B cell (primary cell): ENCODE data around the gene AHNAK. TPM values are rescaled to one million over a fixed set of nuclear protein-coding genes. Genes with fewer than 3 reads are reported as not detected.

Experiments
- ATAC-seq: fragments of 200-7000 bp; cut with Tn5 transposase; one replicate; pipeline ENCODE4 v1.10.0; 2021; ENCODE audit warnings: low read depth, mild to moderate bottlenecking, moderate number of reproducible peaks, moderate library complexity
- CTCF ChIA-PET: fragments of 350-600 bp; sonication (Branson Sonifier 250); formaldehyde crosslinking; loops from one replicate; lab custom pipeline; 2021; ENCODE audit warnings: antibody characterized with exemption, inconsistent platforms; lab: Charles Lee
- POLR2A ChIA-PET: fragments of 350-600 bp; sonication (Branson Sonifier 250); formaldehyde crosslinking; loops from one replicate; lab custom pipeline; 2021; ENCODE audit warnings: antibody characterized with exemption; lab: Charles Lee
- DNase-seq: peaks from one replicate; pipeline ENCODE4 v3.0.0; 2013
- H2AFZ ChIP-seq: 2 replicates; pipeline ENCODE4 v1.6.1; 2012; ENCODE audit warnings: mild to moderate bottlenecking, low read depth, low read length; ENCODE audit not compliant: insufficient read depth, poor library complexity, severe bottlenecking
- H3K27ac ChIP-seq, 2 donors: 1 replicate in 1 of 2; 2 replicates in 1 of 2; pipeline ENCODE4 v1.5.1; 2012 to 2013; ENCODE audit warnings: low read length in 2 of 2, mild to moderate bottlenecking in 2 of 2, moderate library complexity in 1 of 2
- H3K27me3 ChIP-seq, 4 experiments: fragments of 200-600 bp in 1 of 4; sonication (generic) in 1 of 4; replicated peaks in 1 of 4; 1 replicate in 2 of 4; 2 replicates in 2 of 4; pipeline versions ENCODE4 v1.6.1 to v1.7.0; 2013 to 2016; ENCODE audit warnings: low read length in 3 of 4, mild to moderate bottlenecking in 2 of 4, mixed read lengths in 1 of 4, moderate library complexity in 1 of 4; ENCODE audit not compliant: insufficient read depth in 4 of 4, control insufficient read depth in 3 of 4; ENCODE audit errors: control extremely low read depth in 1 of 4
- H3K36me3 ChIP-seq, 2 experiments: replicated peaks in 1 of 2; 1 replicate in 1 of 2; 2 replicates in 1 of 2; pipeline versions ENCODE4 v1.6.1 to v1.7.1; 2013; ENCODE audit warnings: low read length in 1 of 2; ENCODE audit not compliant: insufficient read depth in 2 of 2, control insufficient read depth in 1 of 2; ENCODE audit errors: control extremely low read depth in 1 of 2, extremely low read depth in 1 of 2
- H3K4me1 ChIP-seq, 2 donors: fragments of 200-600 bp in 1 of 2; sonication (generic) in 1 of 2; 1 replicate in 1 of 2; 2 replicates in 1 of 2; pipeline versions ENCODE4 v1.5.1 to v1.6.1; 2013 to 2017; ENCODE audit warnings: low read length in 2 of 2; ENCODE audit not compliant: control insufficient read depth in 2 of 2, insufficient read depth in 2 of 2
- H3K4me2 ChIP-seq: replicated peaks from 2 replicates; pipeline ENCODE3; 2012; ENCODE audit warnings: mild to moderate bottlenecking, low read depth, low read length; ENCODE audit not compliant: poor library complexity, severe bottlenecking
- H3K4me3 ChIP-seq, 5 experiments: fragments of 200-600 bp in 1 of 5; sonication (generic) in 1 of 5; 1 replicate in 3 of 5; 2 replicates in 2 of 5; pipeline versions ENCODE4 v1.5.1 to v1.7.0; 2011 to 2016; ENCODE audit warnings: low read length in 4 of 5, mild to moderate bottlenecking in 4 of 5, low read depth in 2 of 5, control low read depth in 1 of 5, moderate library complexity in 1 of 5; ENCODE audit not compliant: insufficient read depth in 1 of 5; ENCODE audit errors: control extremely low read depth in 1 of 5, extremely low read depth in 1 of 5
- H3K79me2 ChIP-seq: fragments of 200-600 bp; sonication (generic); one replicate; pipeline ENCODE4 v1.6.0; 2016; ENCODE audit warnings: low read length; ENCODE audit not compliant: control insufficient read depth, insufficient read depth
- H3K9ac ChIP-seq: fragments of 200-600 bp; sonication (generic); 2 replicates; pipeline ENCODE4 v1.6.1; 2017; ENCODE audit warnings: mild to moderate bottlenecking, low read length, moderate library complexity
- H3K9me3 ChIP-seq, 3 donors: one replicate each; pipeline versions ENCODE4 v1.6.1 to v1.7.1; 2013; ENCODE audit warnings: low read length in 2 of 3; ENCODE audit not compliant: control insufficient read depth in 2 of 3, insufficient read depth in 1 of 3; ENCODE audit errors: control extremely low read depth in 1 of 3
- H4K20me1 ChIP-seq: 2 replicates; pipeline ENCODE4 v1.6.0; 2012; ENCODE audit warnings: mild to moderate bottlenecking, low read length; ENCODE audit not compliant: insufficient read depth, control insufficient read depth, poor library complexity, severe bottlenecking
- H3K27ac Mint-ChIP-seq: one replicate; pipeline ENCODE4 v1.8.0; 2021; ENCODE audit warnings: mixed read lengths
- H3K27me3 Mint-ChIP-seq: one replicate; pipeline ENCODE4 v1.8.0; 2021; ENCODE audit warnings: mixed read lengths
- H3K4me1 Mint-ChIP-seq: one replicate; pipeline ENCODE4 v1.8.0; 2021; ENCODE audit warnings: mixed read lengths
- H3K4me3 Mint-ChIP-seq: one replicate; pipeline ENCODE4 v1.8.0; 2021; ENCODE audit warnings: mixed read lengths
- H3K9me3 Mint-ChIP-seq: one replicate; pipeline ENCODE4 v1.8.0; 2022; ENCODE audit warnings: mixed read lengths; ENCODE audit not compliant: insufficient read depth
- CTCF ChIP-seq: fragments of 200-600 bp; IDR thresholded peaks from one replicate; pipeline ENCODE4 v1.8.0; 2022; ENCODE audit warnings: antibody characterized with exemption, mild to moderate bottlenecking
- EZH2 ChIP-seq: IDR thresholded peaks from 2 replicates; pipeline ENCODE4 v1.6.1; 2012; ENCODE audit warnings: borderline replicate concordance, low read depth, mild to moderate bottlenecking, moderate library complexity, low read length; ENCODE audit not compliant: insufficient read depth, poor library complexity, severe bottlenecking
- whole genome bisulfite sequencing: methylation state at CpG from one replicate; pipeline ENCODE4 v1.1.5; 2013; ENCODE audit warnings: missing lambda C conversion rate; ENCODE audit not compliant: insufficient coverage; 5-methylcytosine and 5-hydroxymethylcytosine counted together
- intact Hi-C: fragments of 100-400 bp; cut with micrococcal nuclease; formaldehyde crosslinking; loops from one replicate; pipeline ENCODE4 v1.10.0; 2022
- polyA plus RNA-seq: library from polyadenylated mRNA; depleted of rRNA; stranded (reverse); fragments of >200 nt; gene quantifications from 2 replicates; pipeline ENCODE4 v1.2.3, GENCODE V29; 2012
- total RNA-seq, 2 donors: library from RNA; stranded (reverse); fragments of 120-200 nt in 1 of 2; gene quantifications; 1 replicate in 1 of 2; 2 replicates in 1 of 2; pipeline versions ENCODE4 v1.2.3 to v1.2.4, GENCODE V29; 2013 to 2022

AHNAK gene
- total and polyA plus RNA-seq, 2 donors (not counting 1 experiment from before 2014, with no cell fraction given), result 63.7 to 229 TPM

GRCh38 chr11:62400281-62400680, 146.3 kb downstream of the AHNAK start:
- Histone ChIP-seq H3K9me3 (no peaks in the 10 kb centered on the region), H3K27me3 (peaks cover 0 to 8% (median 0%) of the 10 kb centered on the region in 4 experiments), H4K20me1 (no peaks in the 10 kb centered on the region), H2AFZ (no peak overlapping the region), H3K4me2 (no peak overlapping the region), H3K9ac (no peak overlapping the region), H3K4me1 (peaks cover 9 to 11% of the 10 kb centered on the region in 2 donors), H3K79me2 (no peaks in the 10 kb centered on the region), H3K36me3 (no peaks in the 10 kb centered on the region), H3K27ac (no peak overlapping the region), H3K4me3 (no peak overlapping the region)
- CTCF ChIA-PET, result interaction anchor here (1.0 to 1.5 kb wide), 3 partner anchors 10 to 143 kb away, joined by 3 to 4 read pairs (median 3); no protein-coding TSS in a partner anchor
- TF ChIP-seq EZH2 (no peak), CTCF (no peak)
- ATAC-seq, result no peak
- no peaks in the 10 kb centered on the region for H3K9me3 Mint-ChIP-seq
- intact Hi-C loops, result no loop called here
- H3K4me1 Mint-ChIP-seq, result peaks cover 9% of the 10 kb centered on the region
- peaks cover 18% of the 10 kb centered on the region for H3K27me3 Mint-ChIP-seq
- 97% methylated on average over 4 of the region's 6 CpGs for WGBS
- no peak overlapping the region for H3K4me3 Mint-ChIP-seq
- H3K27ac Mint-ChIP-seq, result no peak overlapping the region
- POLR2A ChIA-PET, result no interaction called here
- no peak for DNase-seq

DNA sequence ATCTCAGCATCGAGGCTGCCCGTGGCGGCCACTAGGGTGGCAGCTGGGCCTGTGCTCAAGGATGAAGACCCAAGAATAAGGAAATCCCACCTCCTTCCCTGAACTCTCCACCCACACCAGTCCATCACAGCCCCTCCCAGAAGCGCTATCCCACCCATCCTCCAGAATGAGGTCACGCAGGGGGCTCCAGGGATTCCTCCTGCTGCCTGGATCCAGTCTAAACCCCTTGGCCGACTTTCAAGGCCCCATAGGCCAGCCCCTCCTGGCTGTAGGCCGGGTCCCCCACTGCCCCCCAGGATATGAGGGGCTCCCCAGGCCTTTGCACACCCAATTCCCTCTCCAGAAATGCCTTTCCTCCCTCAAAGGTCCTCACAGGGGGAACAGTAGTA, 146.7 kb downstream of the AHNAK start:
- Mint-ChIP-seq H3K27me3 (peaks cover 15% of the 10 kb centered on the region), H3K27ac (no peak overlapping the region), H3K4me3 (no peak overlapping the region), H3K9me3 (no peaks in the 10 kb centered on the region), H3K4me1 (peaks cover 10% of the 10 kb centered on the region)
- H3K9ac ChIP-seq, result no peak overlapping the region
- no peak for ATAC-seq
- no peak for DNase-seq
- no peak for TF ChIP-seq EZH2
- TF ChIP-seq CTCF, result no peak
- no peaks in the 10 kb centered on the region for H4K20me1 ChIP-seq
- no peak overlapping the region for H3K4me3 ChIP-seq
- 85% methylated on average over 7 of the region's 7 CpGs for WGBS
- H3K9me3 ChIP-seq, result no peaks in the 10 kb centered on the region
- H2AFZ ChIP-seq, result no peak overlapping the region
- no peaks in the 10 kb centered on the region for H3K36me3 ChIP-seq
- peaks cover 9 to 11% of the 10 kb centered on the region in 2 donors for H3K4me1 ChIP-seq
- H3K4me2 ChIP-seq, result no peak overlapping the region
- ChIA-PET CTCF (interaction anchor here (1.5 kb wide), 2 partner anchors 25 to 143 kb away, joined by 3 to 4 read pairs; no protein-coding TSS in a partner anchor), POLR2A (no interaction called here)
- intact Hi-C loops, result loop anchor here (5.0 to 10.0 kb wide), 2 partner anchors 385 to 482 kb away; partner anchors contain the start of genes SLC3A2 and TMEM179B
- H3K27ac ChIP-seq, result no peak overlapping the region
- no peaks in the 10 kb centered on the region for H3K79me2 ChIP-seq
- H3K27me3 ChIP-seq, result peaks cover 0 to 8% (median 0%) of the 10 kb centered on the region in 4 experiments
